ENCODE data around the gene SHROOM1.

SHROOM1 gene

GRCh38 chr5:132825033-132825833, 5.2 kb downstream of the SHROOM1 start:
- no peak for DNase-seq

- DNase-seq, result no peak
Measured at GRCh38 chr5:132824426-132824825, 6.0 kb downstream of the SHROOM1 start.

GRCh38 chr5:132823481-132824050, 6.9 kb downstream of the SHROOM1 start:
- DNase-seq, result no peak

GRCh38 chr5:132822650-132823480, 7.6 kb downstream of the SHROOM1 start:
- peak; percentile 24 for DNase-seq

- peak; percentile 24 for DNase-seq
Measured at GRCh38 chr5:132821791-132822190, 8.7 kb downstream of the SHROOM1 start.

- no peak for DNase-seq
Measured at GRCh38 chr5:132821350-132821749, 9.1 kb downstream of the SHROOM1 start.

- DNase-seq, result peak; percentile 88
Measured at GRCh38 chr5:132820162-132820754, 10.2 kb downstream of the SHROOM1 start.

- DNase-seq, result no peak
Measured at GRCh38 chr5:132819468-132819867, 11.0 kb downstream of the SHROOM1 start.

- no peak for DNase-seq
Measured at GRCh38 chr5:132817011-132817410, 13.4 kb downstream of the SHROOM1 start.

- no peak for DNase-seq
Measured at GRCh38 chr5:132816554-132816953, 13.9 kb downstream of the SHROOM1 start.

GRCh38 chr5:132816083-132816482, 14.4 kb downstream of the SHROOM1 start:
- DNase-seq, result no peak

- DNase-seq, result no peak
Measured at GRCh38 chr5:132815454-132815853, 15.0 kb downstream of the SHROOM1 start.

GRCh38 chr5:132814503-132815294, 15.7 kb downstream of the SHROOM1 start:
- DNase-seq, result no peak

- no peak for DNase-seq
Measured at GRCh38 chr5:132813599-132814502, 16.6 kb downstream of the SHROOM1 start.

GRCh38 chr5:132812781-132813598, 17.5 kb downstream of the SHROOM1 start, which contains the start of gene SOWAHA:
Gene SOWAHA (plus strand): TSS chr5:132813302. CDS start chr5:132813622, 320 bp downstream.
- DNase-seq, result no peak

- DNase-seq, result no peak
Measured at GRCh38 chr5:132812123-132812765, 18.2 kb downstream of the SHROOM1 start.

- no peak for DNase-seq
Measured at GRCh38 chr5:132810605-132811004, 19.8 kb downstream of the SHROOM1 start.

GRCh38 chr5:132808866-132809265, 21.6 kb downstream of the SHROOM1 start:
- DNase-seq, result no peak

GRCh38 chr5:132808448-132808847, 22.0 kb downstream of the SHROOM1 start:
- no peak for DNase-seq

All from fibroblast of skin of scalp (primary cell).